Stimulated activated CD8-positive, alpha-beta memory T cell treated with anti-CD3 and anti-CD28 coated beads, Interleukin-15, amount 100 ng/mL, for 48 hours (primary cell): ENCODE data around the gene CSPG4.
"Not testable (repeated sequence)": the region's sequence is repeated elsewhere in the genome, so short reads cannot be mapped to it uniquely, and the experiment has no call there.

Source experiments
- DNase-seq, 2 donors: peaks; one replicate each; pipeline ENCODE4 v3.0.0-alpha.2; 2020; ENCODE audit warnings: low read depth in 2 of 2

Gene CSPG4

DNA sequence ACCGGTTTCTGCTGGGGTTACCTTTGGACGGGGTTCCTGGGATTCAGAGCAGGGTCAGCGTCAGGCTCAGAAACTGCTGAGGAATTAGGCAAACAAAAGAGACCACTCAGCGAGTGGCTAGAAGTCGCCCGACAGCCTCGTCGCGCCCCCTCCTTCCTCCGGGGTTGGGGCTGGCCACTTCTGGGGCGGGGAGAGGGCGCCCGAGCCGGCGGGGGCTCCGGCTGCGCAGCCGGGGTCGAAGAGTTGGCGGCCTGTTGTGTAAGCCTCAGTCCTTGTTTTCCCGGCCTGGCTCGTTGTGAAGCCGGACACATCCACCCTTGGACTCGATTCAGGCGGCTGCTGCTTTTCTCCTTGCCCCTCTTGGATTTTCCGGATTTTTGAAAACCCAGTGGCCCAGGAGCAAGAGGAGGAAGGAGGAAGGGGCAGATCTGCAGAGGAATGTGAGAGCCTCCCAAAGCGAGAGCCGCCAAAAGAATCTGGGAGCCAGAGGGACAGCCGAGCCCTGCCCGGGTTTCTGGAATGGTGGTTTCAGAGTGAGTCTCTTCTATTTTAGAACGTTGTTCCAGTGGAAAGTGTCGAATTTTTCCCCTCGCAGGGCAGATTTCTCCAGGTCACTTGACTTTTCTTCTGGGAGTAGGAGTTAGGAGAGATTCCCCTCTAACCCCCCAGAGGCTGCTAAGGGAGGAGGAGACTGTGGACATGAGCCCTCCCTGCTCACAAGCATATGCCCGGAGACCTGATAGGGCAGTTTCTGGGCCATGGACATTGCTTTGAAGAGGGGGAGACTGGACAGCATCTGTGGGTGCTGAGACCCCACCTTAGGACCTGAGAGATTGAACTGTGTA is 64.3 kb downstream of the CSPG4 start:
- DNase-seq = no peak

DNA sequence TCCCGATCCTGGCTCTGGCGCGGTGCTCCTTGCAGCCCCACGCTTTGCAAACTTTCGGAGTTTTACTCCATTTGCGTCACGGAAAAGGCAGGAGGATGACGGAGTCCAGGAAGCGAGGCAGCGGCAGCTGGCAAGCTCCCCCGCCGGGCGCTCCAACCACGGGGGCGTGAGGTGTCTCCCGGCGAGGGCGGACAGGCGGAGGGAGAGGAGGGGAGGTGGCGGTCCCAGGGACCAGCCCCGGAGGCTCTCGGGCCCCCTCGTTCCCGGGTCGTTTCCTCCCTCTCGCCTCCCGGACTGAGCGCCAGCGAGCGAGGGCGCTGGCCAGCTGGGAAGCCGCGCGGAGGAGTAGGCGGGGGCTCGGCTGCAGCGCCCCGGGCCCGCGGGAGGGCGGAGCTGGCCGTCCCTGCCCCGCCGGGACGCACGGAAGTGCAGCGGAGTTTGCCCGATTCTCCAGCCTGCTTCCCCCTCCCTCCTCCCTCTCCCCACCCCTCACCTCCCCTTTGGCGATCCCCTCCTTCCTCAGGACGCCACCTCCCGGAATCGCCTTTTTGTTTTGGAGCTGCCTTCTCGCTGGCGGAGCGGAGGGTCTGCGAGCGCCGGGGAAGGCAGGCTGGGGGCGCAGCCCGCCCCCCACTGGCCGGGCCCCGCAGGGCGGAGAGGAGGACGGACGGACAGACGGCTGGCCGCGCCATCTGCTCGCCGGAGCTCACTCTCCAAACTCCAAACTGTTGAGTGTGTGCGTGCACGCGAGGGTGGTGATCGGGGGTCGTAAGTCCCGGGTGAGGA is 65.1 kb downstream of the CSPG4 start, which contains the start of gene SNX33:
Gene SNX33 (plus strand): TSS at position 543 of the 786 bp plus-strand sequence. CDS start 1,191 bp downstream, outside the sequence.
- DNase-seq = peak; percentile 42 to 45

DNA sequence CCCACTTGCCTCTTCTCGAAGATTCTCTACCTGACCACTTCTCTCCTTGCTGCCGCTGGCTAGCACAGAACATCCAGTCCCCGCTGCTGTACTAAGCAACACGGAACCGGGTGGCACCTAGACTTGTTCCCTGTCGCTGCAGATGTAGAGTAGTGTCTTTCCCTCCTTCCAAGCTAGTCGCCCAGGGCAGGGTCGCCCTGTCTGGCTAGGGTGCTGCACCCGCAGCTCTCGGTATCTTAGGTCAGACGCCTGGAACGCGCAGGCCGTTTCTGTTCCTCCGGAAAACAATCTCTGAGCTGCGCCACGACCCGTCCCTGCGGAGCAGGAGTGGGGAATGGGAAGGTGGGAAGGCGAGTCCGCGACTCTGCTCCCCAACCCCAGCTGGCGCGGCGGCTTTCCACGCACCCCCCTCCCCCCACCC is 65.7 kb downstream of the CSPG4 start:
- no peak for DNase-seq

DNA sequence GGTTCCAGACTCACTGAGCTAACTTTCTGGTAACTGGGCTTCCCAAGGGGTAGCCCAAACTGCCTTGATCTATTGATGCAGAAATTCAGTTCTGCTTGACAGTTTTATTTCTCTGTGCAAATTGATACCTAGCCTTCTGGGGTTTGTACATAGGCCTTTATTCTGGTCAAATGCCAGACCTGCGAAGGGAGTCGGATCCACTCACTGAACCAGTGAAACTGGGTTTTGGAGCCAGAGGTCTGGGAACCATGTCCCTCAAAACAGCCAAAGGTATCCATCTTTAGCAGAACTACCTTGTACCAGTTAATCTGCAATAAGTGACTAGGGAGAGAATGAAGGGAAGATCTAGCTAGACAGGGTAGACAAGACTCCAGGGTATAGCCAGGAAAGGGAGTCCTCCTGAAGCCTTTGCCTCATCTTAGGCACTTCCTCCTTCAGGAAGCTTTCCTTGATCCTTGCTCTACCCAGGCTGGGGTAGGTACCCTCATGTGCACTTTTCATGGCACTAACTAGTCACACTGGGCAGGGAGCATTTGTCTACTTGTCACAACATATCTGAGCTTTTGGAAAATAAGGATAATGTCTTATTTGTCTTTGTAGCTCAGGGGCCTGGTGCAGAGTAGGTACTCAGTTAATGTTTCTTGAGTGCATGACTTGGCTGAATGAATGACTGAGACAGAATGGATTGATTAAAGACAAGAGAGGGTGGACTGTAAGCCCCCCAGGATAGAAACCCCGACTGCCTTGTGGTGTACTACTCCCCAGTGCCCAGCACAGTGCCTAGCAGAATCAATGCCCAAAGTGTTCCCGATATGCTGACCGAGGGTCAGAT is 66.3 kb downstream of the CSPG4 start:
- DNase-seq = no peak

DNA sequence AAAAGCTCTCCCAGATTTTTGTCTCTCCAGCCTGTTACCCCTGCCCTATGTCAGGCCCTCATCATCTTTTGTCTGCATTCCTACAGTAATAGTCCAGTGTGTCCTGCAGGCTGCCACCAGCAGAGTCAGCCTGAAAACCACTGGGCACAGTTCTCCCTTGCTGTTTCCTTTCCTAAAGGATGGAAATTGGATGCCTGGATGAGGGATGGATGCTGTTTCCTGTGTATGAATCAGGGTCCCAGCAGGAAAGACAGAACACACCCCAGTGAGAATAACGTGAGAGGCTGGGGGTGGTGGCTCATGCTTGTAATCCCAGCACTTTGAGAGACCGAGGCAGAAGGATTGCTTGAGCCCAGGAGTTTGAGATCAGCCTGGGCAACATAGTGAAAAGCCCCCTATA is 68.3 kb downstream of the CSPG4 start:
- DNase-seq = no peak

DNA sequence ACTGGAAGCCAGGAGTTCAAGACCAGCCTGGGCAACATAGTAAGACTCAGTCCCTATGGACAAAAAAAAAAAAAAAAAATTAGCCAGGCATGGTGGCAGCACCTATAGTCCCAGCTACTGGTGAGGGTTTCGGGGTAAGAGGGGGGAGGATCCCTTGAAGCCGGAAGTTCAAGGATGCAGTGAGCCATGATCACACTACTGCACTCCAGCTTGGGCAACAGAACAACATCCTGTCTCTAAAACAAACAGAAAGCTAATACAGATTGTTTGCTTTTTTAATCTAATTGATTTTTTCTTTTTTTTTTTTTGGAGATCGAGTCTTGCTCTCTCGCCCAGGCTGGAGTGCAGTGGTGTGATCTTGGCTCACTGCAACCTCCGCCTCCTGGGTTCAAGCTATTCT is 71.0 kb downstream of the CSPG4 start:
- no peak for DNase-seq

DNA sequence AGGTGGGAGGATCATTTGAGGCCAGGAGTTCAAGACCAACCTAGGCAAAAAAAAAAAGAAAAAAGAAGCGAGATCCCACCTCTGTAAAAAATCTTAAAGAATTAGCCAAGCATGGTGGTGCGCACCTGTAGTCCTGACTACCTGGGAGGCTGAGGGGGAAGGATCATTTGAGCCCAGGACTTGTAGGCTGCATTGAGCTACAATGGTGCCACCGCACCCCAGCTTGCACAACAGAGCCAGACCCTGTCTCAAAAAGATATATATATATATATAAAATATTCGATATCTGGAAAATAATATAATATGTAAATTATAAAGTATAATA is 71.5 kb downstream of the CSPG4 start:
- no peak for DNase-seq

DNA sequence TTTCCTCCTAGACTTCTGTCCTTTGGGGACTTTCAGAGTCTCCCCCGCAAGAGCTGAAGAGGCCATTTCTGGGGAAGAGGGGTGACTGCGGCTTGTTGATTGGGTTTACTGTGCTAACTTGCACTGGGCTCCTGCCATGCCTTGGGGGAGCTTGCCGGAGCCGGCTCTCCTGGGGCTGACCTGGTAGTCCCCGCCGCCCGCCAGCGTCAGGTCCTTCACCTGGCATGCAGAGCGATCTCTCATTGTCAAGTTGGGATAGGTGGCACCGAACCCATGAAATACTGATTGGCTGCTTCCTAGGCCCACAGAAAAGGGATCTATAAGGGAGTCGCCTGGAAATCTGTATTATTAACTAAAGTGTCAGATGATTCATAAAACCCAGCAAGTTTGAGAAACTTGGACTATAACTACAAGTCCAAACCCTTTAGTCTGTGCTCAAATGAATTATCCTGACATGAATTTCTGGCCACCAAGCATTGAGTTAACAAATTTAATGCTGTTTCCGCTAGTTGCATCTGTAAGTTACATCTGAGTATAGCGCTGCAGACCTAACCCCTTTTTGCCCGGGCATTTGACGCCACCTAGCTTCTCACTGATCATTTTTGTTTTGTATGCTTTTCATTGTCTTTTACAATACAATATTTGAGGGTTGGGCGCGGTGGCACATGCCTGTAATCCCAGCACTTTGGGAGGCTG is 72.0 kb downstream of the CSPG4 start:
- DNase-seq = no peak

DNA sequence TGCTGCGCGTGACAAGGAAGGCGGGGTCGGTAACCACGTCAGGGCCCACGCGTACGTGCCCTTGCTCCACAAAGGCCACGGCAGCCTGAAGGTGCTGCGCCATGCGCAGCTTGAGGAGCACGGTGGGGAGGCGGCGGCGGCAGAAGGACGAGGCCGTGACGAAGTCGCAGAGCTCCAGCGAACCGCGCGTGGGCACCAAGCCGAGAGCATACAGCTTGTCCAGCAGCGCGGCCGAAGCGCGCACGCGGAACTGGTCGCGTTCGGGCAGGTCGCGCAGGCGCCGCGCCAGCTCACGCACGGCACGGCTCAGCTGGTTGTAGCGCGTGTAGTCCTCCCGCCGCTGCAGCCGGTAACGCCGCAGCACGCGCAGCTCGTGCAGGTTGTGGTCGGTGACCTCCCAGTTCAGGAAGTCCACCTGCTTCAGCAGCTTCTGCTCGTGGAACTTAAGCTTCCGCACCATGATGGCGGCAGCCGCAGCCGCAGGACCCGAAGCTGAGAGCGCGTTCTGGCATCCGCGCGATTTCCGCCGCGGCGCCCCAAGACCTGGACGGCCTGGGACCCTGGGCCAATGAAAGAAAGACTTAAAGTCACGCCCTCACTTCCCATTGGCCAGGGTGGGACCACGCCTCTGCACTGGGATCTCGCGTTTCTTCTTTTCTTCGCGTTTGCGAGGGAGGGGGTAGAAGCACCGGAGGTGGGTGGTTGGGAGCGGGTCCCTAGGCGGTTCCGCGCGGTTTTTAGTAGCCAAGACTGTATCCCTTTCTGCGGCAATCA is 72.8 kb downstream of the CSPG4 start, which contains the start of gene IMP3:
Gene IMP3 (minus strand): TSS at position 516 of the 774 bp plus-strand sequence. CDS start 56 bp downstream, at position 460.
- DNase-seq = peak; percentile 90 to 94

DNA sequence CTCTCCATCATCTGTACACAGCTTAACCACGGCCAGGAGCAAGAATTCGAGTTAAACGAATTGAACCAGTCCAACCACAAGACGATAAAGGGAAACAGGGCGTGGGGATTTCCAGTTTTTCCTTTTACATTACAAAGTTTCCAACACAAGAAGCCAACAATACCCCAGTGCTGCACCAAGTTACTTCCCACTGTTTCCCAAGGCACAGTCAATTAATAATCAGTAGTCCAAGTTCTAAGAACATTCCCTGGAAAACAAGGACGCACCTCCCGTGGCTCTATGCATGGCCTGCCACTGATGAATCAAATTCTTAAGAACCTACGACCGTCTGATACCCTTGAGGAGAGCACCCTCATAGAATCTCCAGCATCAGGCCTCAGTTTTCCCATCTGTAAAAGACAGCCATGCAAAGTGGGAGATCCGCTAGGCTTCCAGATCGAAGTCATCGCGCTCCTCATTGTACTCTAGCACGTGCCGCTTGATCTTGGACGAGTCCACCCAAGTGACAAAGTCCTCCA is 73.4 kb downstream of the CSPG4 start:
- no peak for DNase-seq

DNA sequence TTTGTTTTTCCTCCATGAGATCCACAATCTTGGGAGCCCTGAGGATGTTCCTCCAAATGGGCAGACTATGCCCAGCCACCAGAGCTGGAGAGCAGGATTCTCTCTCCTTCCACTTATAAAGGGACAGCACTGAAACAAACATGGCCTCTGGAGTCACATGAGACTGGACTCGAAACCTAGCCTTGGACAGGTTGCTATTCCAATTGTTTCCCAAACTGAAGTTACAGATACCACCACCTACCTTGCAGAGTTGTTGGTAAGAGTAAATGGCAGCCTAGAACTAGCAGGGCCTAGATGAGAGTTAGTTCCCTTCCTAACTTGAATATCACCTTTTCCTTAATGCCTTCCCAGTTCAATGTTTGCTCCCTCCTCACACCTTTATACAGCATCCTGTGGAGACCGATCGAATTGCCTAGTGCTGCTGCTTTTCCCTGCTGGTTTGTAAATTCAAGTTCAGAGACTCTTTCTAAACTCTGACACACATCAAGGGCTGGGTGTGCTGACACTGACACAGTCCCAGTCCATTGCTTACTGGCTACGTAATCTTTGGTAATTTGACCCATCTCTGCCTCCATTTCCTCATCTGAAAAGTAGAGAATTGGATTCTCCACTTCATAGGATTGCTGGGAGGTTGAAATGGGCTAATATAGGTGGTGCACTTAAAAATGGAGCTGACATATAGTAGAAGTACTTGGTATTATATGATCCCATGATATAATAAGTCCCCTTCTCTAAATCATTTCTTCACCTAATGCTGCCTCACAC is 75.2 kb downstream of the CSPG4 start:
- no peak for DNase-seq

DNA sequence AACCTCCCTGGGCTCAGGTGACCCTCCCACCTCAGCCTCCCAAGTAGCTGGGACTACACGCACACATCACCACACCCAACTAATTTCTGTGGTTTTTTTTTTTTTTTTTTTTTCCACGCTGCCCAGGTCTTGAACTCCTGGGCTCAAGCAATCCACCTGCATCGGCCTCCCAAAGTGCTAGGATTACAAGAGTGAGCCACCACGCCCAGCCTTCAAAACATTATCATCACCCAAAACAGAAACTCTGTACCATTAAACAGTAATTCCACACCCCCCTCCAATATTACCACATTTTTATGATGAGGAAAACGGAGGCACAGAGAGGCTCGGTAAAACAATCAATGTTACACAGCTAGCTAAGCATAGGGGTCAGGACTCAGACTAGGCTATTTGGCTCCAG is 76.6 kb downstream of the CSPG4 start:
- DNase-seq = no peak

DNA sequence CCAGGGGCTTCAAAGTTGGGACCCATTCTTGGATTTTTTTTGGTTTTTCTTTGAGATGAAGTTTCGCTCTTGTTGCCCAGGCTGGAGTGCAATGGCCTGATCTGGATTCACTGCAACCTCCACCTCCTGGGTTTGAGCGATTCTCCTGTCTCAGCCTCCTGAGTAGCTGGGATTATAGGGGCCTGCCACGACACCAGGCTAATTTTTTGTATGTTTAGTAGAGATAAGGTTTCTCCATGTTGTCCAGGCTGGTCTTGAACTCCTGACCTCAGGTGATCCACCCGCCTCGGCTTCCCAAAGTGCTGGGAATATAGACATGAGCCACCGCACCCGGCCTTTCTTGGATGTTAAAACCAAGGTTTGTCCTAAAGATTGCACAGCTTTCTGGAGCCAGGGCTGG is 78.7 kb downstream of the CSPG4 start:
- not testable (repeated sequence) for DNase-seq

DNA sequence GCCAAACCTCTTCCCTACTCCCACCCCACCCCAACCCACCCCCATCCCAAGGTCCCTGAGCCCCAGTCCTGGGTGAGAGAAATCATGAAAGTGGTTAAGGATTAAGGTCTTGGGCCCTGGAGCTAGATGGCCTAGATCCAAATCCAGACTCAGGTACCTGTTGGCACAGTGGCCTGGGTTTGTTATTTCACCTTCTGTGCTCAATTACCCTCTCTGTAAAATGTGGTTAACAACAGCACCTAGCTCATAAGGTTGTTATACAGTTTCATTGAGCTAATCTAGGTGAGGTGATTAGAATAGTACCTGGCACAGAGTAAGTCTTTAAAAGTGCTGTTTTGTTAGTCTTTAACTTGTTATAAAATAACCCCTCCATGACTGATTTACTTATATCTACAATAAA is 80.7 kb downstream of the CSPG4 start:
- DNase-seq = no peak

DNA sequence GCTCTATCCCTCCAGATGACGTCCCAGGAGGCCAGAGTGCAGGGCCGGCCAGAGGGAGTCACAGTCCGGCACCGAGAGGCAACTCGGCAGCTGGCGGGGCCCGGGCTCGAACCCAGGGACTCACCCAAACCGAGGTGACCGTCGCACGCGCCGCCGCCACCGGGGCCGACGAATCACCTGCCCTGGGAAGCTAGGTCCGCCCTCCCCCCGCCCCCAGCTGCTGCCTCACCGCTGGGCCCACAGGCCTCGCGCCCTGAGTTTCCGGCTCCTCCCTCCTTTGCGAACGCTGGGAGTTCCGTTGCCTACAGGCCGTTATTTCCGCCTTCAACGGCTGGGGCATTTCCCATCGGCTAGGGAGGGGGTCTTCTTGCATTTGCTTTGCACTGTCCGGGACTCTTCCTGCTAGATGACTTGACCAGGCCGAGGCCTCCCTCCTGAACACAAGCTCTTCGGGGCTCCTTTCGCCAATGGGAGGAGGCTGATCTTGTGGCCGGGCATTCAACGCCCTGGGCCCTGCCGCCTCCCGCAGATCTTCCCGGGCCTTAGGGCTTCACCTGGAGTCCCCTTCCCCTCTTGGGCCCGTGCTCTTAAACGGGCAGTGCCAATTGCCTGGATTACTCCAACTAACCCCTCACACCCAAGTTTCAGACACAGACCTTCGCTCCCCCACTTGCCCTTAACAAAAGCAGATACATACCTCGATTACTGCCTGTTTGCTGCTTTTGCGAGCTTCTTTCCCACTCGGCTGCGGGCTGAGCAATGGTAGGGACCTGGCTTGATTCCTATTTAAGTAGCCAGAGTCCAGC is 86.9 kb downstream of the CSPG4 start, which contains the start of gene SNUPN:
Gene SNUPN (minus strand): TSS at position 184 of the 806 bp plus-strand sequence. CDS start 4,674 bp downstream, outside the sequence.
- peak; percentile 92 for DNase-seq
